ENCODE data around the gene KCNK10.

GRCh38 chr14:88363644-88364043 lies 40.6 kb upstream of the KCNK10 start:
- no peak for TF ChIP-seq TCF7L2 (IDR thresholded peaks at IDR 0.05; ENCODE audit: borderline replicate concordance, low read depth, low read length)
- TF ChIP-seq, protein P1, sequence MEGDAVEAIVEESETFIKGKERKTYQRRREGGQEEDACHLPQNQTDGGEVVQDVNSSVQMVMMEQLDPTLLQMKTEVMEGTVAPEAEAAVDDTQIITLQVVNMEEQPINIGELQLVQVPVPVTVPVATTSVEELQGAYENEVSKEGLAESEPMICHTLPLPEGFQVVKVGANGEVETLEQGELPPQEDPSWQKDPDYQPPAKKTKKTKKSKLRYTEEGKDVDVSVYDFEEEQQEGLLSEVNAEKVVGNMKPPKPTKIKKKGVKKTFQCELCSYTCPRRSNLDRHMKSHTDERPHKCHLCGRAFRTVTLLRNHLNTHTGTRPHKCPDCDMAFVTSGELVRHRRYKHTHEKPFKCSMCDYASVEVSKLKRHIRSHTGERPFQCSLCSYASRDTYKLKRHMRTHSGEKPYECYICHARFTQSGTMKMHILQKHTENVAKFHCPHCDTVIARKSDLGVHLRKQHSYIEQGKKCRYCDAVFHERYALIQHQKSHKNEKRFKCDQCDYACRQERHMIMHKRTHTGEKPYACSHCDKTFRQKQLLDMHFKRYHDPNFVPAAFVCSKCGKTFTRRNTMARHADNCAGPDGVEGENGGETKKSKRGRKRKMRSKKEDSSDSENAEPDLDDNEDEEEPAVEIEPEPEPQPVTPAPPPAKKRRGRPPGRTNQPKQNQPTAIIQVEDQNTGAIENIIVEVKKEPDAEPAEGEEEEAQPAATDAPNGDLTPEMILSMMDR (tag by site-specific recombination; IDR thresholded peaks at IDR 0.05): no peak

Measured in HEK293 (cell line).